SK-N-SH (cell line): Measurements from ENCODE around the gene PCBP3.

ENCODE experiments used
- CHD2 ChIP-seq: fragments of 150-350 bp; IDR thresholded peaks from 2 replicates; pipeline ENCODE4 v1.6.1; 2018; ENCODE audit warnings: low read length; ENCODE audit not compliant: partially characterized antibody
- CTCF ChIP-seq: fragments of 200-600 bp; sonication (generic); IDR thresholded peaks from 2 replicates; pipeline ENCODE4 v1.6.1; 2017; ENCODE audit warnings: antibody characterized with exemption, mild to moderate bottlenecking, moderate library complexity
- EP300 ChIP-seq, 2 experiments: IDR thresholded peaks; 2 replicates each; pipeline versions ENCODE4 v1.4.0 to v1.6.1; 2012; ENCODE audit warnings: borderline replicate concordance in 1 of 2, low read depth in 1 of 2, low read length in 1 of 2
- FOSL2 ChIP-seq: IDR thresholded peaks from 2 replicates; pipeline ENCODE4 v1.4.0; 2012; ENCODE audit warnings: low read depth, mild to moderate bottlenecking, moderate library complexity, borderline replicate concordance
- FOXM1 ChIP-seq: IDR thresholded peaks from 2 replicates; pipeline ENCODE4 v1.4.0; 2012; ENCODE audit warnings: low read depth, mild to moderate bottlenecking
- JUND ChIP-seq: IDR thresholded peaks from 2 replicates; pipeline ENCODE4 v1.4.0; 2012
- NFIC ChIP-seq: IDR thresholded peaks from 2 replicates; pipeline ENCODE4 v1.4.0; 2012; ENCODE audit warnings: borderline replicate concordance
- POLR2AphosphoS5 ChIP-seq: IDR thresholded peaks from 2 replicates; pipeline ENCODE4 v1.6.1; 2012; ENCODE audit warnings: low read depth, low read length
- SMC3 ChIP-seq: IDR thresholded peaks from 2 replicates; pipeline ENCODE4 v1.6.1; 2012; ENCODE audit warnings: low read depth, low read length, improper control_type of control experiment
- TCF12 ChIP-seq: IDR thresholded peaks from 2 replicates; pipeline ENCODE4 v1.4.0; 2012
- YY1 ChIP-seq: IDR thresholded peaks from 2 replicates; pipeline ENCODE4 v1.4.0; 2012; ENCODE audit warnings: low read depth, mild to moderate bottlenecking
- ZBTB33 ChIP-seq: IDR thresholded peaks from 2 replicates; pipeline ENCODE4 v1.4.0; 2012; ENCODE audit warnings: low read depth, borderline replicate concordance
- TF ChIP-seq, protein P1 (sequence below): IDR thresholded peaks from 2 replicates; pipeline ENCODE4 v1.4.0; 2012; ENCODE audit warnings: low read depth
- TF ChIP-seq, protein P2 (sequence below): IDR thresholded peaks from 2 replicates; pipeline ENCODE4 v1.4.0; 2012; ENCODE audit warnings: low read depth, borderline replicate concordance

DNA sequence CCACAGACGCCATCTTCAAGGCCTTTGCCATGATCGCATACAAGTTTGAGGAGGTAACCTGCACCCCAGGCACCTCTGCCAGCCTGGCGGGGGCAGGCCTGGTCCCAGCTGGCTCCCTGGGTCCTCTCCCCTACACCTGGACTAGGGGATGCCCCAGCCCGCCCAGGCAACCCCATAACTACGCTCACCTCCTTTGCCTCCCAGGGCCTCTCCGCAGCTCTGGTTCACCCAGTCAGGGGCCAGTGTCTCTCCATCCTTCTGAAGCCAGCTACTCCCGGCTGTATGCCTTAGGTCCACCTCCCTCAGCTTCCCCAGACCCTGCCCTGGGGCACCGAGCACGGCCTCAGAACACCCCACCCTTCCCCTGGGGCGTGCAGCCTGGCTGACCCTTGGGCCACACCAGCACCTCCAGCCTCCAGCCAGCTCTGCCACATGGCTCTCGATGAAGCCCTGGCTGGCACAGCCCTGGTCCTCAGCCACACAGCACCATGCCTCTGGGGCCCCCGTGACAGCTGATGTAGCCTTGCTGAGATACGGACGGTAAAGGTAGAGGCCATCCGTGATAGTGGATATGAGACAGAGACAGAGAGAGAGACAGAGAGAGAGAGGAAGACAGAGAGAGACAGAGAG lies 257.7 kb downstream of the PCBP3 start:
- TF ChIP-seq CTCF: no peak
- TF ChIP-seq, protein P1, sequence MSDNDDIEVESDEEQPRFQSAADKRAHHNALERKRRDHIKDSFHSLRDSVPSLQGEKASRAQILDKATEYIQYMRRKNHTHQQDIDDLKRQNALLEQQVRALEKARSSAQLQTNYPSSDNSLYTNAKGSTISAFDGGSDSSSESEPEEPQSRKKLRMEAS: no peak
- TF ChIP-seq FOSL2: no peak
- no peak for TF ChIP-seq YY1
- no peak for TF ChIP-seq EP300 (IDR thresholded peaks at IDR 0.05; ENCODE audit: borderline replicate concordance in 1 of 2, low read depth in 1 of 2, low read length in 1 of 2)
- TF ChIP-seq POLR2AphosphoS5: no peak
- TF ChIP-seq CHD2: no peak
- TF ChIP-seq, protein P2, sequence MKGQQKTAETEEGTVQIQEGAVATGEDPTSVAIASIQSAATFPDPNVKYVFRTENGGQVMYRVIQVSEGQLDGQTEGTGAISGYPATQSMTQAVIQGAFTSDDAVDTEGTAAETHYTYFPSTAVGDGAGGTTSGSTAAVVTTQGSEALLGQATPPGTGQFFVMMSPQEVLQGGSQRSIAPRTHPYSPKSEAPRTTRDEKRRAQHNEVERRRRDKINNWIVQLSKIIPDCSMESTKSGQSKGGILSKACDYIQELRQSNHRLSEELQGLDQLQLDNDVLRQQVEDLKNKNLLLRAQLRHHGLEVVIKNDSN: no peak
- no peak for TF ChIP-seq FOXM1
- TF ChIP-seq NFIC: no peak
- no peak for TF ChIP-seq SMC3
- no peak for TF ChIP-seq ZBTB33
- TF ChIP-seq JUND: no peak
- no peak for TF ChIP-seq TCF12
